Stimulated activated naive CD8-positive, alpha-beta T cell treated with anti-CD3 and anti-CD28 coated beads, Interleukin-15, Interleukin-2, amounts not matched to agents 100 ng/mL and 50 ng/mL, for 24 hours (primary cell): ENCODE results near the gene TAS2R16.

Source experiments
- H3K27ac Mint-ChIP-seq: one replicate; pipeline ENCODE4 v1.8.0; 2021; ENCODE audit warnings: mild to moderate bottlenecking, mixed read lengths
- H3K27me3 Mint-ChIP-seq: one replicate; pipeline ENCODE4 v1.8.0; 2021; ENCODE audit warnings: mixed read lengths
- H3K36me3 Mint-ChIP-seq: one replicate; pipeline ENCODE4 v1.8.0; 2021; ENCODE audit warnings: low read depth, mixed read lengths
- H3K4me1 Mint-ChIP-seq: one replicate; pipeline ENCODE4 v1.8.0; 2021; ENCODE audit warnings: low read depth, mixed read lengths
- H3K4me3 Mint-ChIP-seq: one replicate; pipeline ENCODE4 v1.8.0; 2021; ENCODE audit warnings: mild to moderate bottlenecking, mixed read lengths
- H3K9me3 Mint-ChIP-seq: one replicate; pipeline ENCODE4 v1.8.0; 2021; ENCODE audit warnings: mixed read lengths

Gene TAS2R16, protein sequence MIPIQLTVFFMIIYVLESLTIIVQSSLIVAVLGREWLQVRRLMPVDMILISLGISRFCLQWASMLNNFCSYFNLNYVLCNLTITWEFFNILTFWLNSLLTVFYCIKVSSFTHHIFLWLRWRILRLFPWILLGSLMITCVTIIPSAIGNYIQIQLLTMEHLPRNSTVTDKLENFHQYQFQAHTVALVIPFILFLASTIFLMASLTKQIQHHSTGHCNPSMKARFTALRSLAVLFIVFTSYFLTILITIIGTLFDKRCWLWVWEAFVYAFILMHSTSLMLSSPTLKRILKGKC

DNA sequence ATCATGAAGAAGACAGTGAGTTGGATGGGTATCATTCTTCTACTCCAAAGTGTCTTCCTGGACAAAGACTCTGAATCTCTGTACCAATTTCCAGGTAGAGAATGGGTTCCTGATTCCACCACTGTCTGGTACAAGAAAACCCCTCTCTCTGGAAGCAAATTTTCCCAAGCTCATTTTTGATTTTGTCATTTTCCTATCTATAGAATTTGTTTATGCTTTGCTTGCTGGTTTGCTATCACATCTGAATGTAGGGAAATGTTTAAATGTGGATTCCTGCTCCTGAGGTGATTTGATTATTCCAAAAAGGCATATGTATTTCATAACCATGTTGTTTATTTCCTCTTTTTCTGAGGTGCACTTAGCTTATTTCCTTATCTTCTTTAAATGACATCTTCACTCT is at the start of gene TAS2R16:
TAS2R16 (minus strand) TSS at position 101 of the 400 bp plus-strand sequence; CDS start at position 35, 66 bp downstream.
- no peaks in the 10 kb centered on the region for H3K9me3 Mint-ChIP-seq
- H3K4me3 Mint-ChIP-seq, result no peak within 1 kb of the TSS
- no peaks in the 10 kb centered on the region for H3K36me3 Mint-ChIP-seq
- no peaks in the 10 kb centered on the region for H3K4me1 Mint-ChIP-seq
- H3K27me3 Mint-ChIP-seq, result no peaks in the 10 kb centered on the region
- no peak within 1 kb of the TSS for H3K27ac Mint-ChIP-seq

DNA sequence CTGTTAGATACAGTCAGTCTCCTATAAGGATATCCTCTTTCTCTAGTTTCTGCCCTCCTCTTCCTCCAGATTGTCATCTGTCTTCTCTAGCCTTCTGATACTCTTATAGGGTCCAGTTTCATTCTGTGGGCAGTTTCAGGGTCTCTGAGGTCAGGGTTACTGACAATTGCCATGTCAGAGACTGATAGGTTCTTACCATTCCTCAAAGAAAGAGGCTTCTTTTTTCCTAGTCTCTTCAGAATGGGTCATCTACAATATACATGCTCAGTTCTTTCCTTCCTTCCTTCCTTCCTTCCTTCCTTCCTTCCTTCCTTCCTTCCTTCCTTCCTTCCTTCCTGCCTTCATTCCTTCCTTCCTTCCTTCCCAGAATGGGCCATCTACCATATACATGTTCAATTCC is 48.1 kb upstream of the TAS2R16 start:
- no peaks in the 10 kb centered on the region for H3K4me1 Mint-ChIP-seq
- H3K27ac Mint-ChIP-seq, result no peak overlapping the region
- no peaks in the 10 kb centered on the region for H3K36me3 Mint-ChIP-seq
- H3K27me3 Mint-ChIP-seq, result no peaks in the 10 kb centered on the region
- no peak overlapping the region for H3K4me3 Mint-ChIP-seq
- H3K9me3 Mint-ChIP-seq, result peaks cover 16% of the 10 kb centered on the region

DNA sequence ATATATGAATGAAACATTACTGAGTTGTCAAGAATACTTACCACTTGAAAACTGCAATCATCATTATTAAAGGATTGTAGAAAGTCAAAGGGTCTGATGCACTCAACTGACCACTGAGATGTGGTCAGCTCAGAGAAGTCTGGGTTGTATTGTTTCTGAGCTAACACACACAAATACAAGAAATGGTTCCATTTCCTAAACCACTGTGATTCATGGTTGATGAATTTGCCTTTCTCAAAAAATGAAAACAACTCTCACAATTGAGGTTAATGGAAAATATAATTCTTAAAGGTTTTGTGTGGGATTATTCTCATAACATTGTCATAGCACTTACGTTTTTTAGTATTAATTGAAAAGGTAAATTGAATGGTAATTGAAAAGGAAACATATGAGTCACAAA is 45.6 kb upstream of the TAS2R16 start:
- Mint-ChIP-seq H3K4me1 (no peaks in the 10 kb centered on the region), H3K27me3 (no peaks in the 10 kb centered on the region), H3K36me3 (no peaks in the 10 kb centered on the region), H3K9me3 (peaks cover 8% of the 10 kb centered on the region), H3K27ac (no peak overlapping the region), H3K4me3 (no peak overlapping the region)

DNA sequence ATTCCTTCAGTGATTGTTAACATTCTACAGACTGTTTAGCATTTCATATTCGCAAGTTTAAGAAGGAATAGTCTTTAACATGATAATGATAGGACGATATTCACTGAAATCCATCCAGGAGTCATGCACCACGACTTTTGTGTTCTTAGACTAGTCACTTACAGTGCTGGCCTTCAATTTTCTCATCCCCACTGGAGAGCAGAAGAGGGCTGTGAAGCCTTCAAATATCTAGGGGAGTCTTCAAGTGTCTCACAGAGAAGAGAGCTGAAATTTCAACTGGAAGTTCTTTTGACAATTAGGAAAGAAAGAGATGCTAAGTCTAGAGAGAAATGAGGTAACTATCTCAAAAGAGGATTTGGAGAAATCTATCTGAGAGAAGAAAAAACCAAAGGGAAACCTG is 43.8 kb upstream of the TAS2R16 start:
- no peak overlapping the region for H3K4me3 Mint-ChIP-seq
- H3K27ac Mint-ChIP-seq, result no peak overlapping the region
- no peaks in the 10 kb centered on the region for H3K4me1 Mint-ChIP-seq
- H3K9me3 Mint-ChIP-seq, result peaks cover 6% of the 10 kb centered on the region
- H3K27me3 Mint-ChIP-seq, result no peaks in the 10 kb centered on the region
- H3K36me3 Mint-ChIP-seq, result no peaks in the 10 kb centered on the region

DNA sequence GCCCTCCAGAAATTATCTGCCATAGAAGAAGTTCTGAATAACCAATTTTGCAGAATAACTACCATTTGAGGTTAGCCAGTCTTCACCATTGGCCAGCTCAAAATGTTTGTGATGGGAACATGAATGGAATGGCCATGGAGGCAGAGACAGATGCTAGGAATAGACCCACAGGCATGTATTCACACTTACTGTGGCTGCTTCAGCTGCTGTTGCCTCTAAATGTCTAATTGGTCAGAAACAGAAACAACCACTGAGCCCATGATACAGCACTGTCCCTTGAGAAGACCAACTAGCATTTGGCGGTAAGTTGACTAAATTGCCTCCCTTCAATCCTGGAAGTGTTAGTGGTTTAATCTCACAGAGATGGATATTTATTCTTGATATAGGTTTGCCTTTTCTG is 38.6 kb upstream of the TAS2R16 start:
- H3K27ac Mint-ChIP-seq, result no peak overlapping the region
- H3K36me3 Mint-ChIP-seq, result no peaks in the 10 kb centered on the region
- H3K4me3 Mint-ChIP-seq, result no peak overlapping the region
- H3K27me3 Mint-ChIP-seq, result no peaks in the 10 kb centered on the region
- no peaks in the 10 kb centered on the region for H3K4me1 Mint-ChIP-seq
- H3K9me3 Mint-ChIP-seq, result peaks cover 18% of the 10 kb centered on the region

DNA sequence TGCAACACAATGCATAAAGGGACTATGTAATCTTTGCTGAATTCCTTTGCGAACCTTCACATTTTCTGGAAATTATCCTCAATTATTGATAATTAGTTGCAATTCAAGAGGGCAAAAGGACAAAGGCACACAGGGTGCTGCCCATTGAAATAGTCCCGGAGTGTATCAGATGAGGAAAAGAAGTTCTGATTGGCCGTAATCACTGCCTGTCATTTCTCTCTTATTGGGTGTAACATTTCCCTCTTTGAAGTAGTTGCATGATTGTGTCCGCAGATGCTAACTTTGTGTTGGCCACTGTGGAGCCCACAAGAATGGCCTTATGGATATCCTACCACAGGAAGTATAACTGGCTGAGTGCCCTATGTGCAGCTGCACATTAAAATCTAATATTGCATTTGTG is 35.1 kb upstream of the TAS2R16 start:
- Mint-ChIP-seq H3K27me3 (no peaks in the 10 kb centered on the region), H3K36me3 (no peaks in the 10 kb centered on the region), H3K4me3 (no peak overlapping the region), H3K4me1 (no peaks in the 10 kb centered on the region), H3K27ac (no peak overlapping the region), H3K9me3 (peaks cover 20% of the 10 kb centered on the region)

DNA sequence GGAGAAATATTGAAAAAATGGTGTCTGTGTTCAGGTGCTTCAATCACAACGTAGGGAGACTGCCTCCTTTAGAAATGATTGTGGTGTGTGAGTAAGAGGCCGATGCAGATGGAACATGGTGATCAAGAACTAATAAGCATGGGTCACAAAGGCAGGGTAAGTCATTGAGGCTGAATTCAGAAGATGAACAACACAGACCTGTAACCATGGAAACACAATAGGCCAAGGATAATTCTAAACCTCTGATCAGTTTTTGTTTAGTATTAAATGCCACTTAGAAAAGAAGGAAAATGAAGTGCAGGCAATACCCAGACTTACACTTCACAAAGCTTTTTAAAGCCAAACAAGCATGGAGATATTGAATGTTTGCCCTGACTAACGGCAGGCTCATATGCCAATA is 32.8 kb upstream of the TAS2R16 start:
- Mint-ChIP-seq H3K9me3 (peaks cover 15% of the 10 kb centered on the region), H3K4me1 (no peaks in the 10 kb centered on the region), H3K4me3 (no peak overlapping the region), H3K27me3 (no peaks in the 10 kb centered on the region), H3K36me3 (no peaks in the 10 kb centered on the region), H3K27ac (no peak overlapping the region)

DNA sequence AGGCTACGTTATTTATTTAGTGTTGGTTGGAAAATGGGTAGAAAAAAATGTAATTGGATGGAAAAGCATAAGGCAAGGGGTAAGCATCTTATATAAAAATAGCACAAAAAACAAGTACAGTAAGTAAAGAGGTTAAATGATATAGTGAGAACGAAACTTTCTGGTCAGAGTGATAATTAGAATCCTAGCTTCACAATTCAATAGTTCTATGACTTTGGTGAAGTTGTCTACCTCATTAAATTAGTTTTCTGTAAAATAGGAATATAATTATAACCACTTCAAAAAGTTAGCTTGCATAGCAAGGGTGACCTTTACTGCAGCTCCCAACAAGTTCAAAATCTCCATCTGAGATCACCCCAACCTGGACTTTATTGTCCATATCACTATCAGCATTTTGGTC is 30.8 kb upstream of the TAS2R16 start:
- no peak overlapping the region for H3K4me3 Mint-ChIP-seq
- H3K9me3 Mint-ChIP-seq, result peaks cover 21% of the 10 kb centered on the region
- H3K27me3 Mint-ChIP-seq, result no peaks in the 10 kb centered on the region
- H3K4me1 Mint-ChIP-seq, result no peaks in the 10 kb centered on the region
- H3K36me3 Mint-ChIP-seq, result no peaks in the 10 kb centered on the region
- no peak overlapping the region for H3K27ac Mint-ChIP-seq

DNA sequence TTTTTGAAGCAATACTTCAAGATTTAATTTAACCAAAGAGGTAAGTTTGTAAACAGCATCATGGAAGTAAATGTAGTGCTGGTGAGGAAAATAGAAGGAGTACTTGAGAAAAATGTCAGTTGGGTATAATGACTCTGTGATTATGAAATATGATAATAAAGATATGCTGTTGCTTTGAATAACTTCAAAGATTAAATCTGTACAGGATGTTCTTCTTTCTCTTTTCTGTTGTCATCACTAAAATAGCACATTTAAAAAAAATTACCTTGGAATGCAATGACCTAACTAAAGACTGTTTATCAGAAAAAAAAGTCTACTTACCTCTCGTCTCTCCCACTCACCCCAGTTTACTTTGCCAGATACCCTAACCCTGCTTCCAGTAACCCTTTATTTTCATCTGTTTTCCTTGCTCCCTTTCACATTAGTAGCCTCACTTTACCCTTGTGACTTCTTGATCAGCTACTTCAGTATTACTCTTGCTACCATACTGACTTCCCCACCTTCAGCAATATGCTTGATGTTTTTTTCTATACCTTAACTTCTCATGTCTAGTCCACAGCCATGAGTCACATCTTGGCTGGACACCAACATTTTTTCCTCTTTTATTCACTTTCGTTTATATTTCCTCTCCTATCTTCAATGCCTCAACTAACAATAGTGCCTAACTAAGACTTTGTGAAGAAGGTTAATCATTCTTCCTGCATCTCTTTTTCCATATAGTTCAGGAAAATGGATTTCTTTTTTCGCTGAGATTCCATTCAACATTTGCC is 29.7 kb upstream of the TAS2R16 start:
- H3K27me3 Mint-ChIP-seq, result no peaks in the 10 kb centered on the region
- peaks cover 22% of the 10 kb centered on the region for H3K9me3 Mint-ChIP-seq
- H3K4me3 Mint-ChIP-seq, result no peak overlapping the region
- no peaks in the 10 kb centered on the region for H3K36me3 Mint-ChIP-seq
- no peak overlapping the region for H3K27ac Mint-ChIP-seq
- H3K4me1 Mint-ChIP-seq, result no peaks in the 10 kb centered on the region

DNA sequence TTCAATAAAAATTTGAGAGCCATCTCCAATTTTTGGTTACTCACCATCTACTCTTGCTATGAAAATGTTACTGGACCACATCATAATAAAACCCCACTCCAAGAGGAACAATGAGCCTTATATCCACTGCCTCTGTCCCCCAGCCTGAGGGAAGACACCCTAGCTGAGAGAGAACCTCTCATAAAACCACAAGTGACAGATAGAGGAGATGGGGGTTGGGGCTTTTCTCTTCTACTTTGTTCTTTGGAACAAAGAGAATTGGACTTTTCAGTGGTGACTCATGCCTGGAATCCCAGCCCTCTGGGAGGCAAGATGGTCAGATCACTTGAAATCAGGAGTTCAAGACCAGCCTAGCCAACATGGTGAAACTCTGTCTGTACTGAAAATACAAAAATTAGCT is 27.6 kb upstream of the TAS2R16 start:
- H3K4me3 Mint-ChIP-seq, result no peak overlapping the region
- H3K4me1 Mint-ChIP-seq, result no peaks in the 10 kb centered on the region
- peaks cover 21% of the 10 kb centered on the region for H3K9me3 Mint-ChIP-seq
- no peak overlapping the region for H3K27ac Mint-ChIP-seq
- H3K36me3 Mint-ChIP-seq, result no peaks in the 10 kb centered on the region
- H3K27me3 Mint-ChIP-seq, result no peaks in the 10 kb centered on the region

DNA sequence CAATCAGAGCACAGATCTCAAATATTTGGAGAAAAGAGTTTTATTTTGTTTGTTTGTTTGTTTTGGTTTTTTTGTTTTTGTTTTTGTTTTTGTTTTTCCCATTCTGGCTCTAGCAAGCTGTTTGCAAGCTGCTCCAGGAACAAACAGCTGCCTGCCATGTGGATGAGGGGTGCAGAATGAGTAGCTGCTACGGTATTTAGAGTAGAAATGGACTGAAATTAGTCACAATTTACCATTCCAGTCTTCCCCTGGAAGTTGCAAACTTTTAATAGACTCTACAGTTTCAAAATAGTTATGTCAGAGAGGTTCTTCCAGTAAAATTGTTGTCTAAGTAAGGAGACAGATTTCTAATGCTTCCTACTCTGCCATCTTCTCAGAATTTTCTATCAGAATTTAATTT is 27.1 kb upstream of the TAS2R16 start:
- Mint-ChIP-seq H3K36me3 (no peaks in the 10 kb centered on the region), H3K27me3 (no peaks in the 10 kb centered on the region), H3K9me3 (peaks cover 18% of the 10 kb centered on the region), H3K27ac (no peak overlapping the region), H3K4me3 (no peak overlapping the region), H3K4me1 (no peaks in the 10 kb centered on the region)

DNA sequence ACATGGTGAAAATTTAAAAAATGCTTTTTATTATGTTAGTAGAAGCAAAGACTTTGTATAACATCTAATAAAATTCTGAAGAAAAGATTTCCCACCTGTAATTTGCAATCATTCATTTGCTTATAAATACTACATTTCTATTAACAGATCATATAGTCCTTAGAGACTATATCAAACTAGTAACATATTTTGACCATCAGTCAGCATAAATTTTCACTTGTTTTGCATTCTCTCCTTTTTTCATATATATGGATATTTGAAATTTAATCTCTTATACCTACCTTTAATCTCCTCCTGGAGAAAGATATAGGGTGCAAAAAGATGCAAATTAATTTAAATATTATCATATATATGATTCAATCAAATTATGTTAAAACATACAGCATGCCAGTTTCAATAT is 16.9 kb upstream of the TAS2R16 start:
- no peaks in the 10 kb centered on the region for H3K27me3 Mint-ChIP-seq
- no peaks in the 10 kb centered on the region for H3K4me1 Mint-ChIP-seq
- H3K9me3 Mint-ChIP-seq, result peaks cover 21% of the 10 kb centered on the region
- H3K27ac Mint-ChIP-seq, result no peak overlapping the region
- H3K4me3 Mint-ChIP-seq, result no peak overlapping the region
- no peaks in the 10 kb centered on the region for H3K36me3 Mint-ChIP-seq

DNA sequence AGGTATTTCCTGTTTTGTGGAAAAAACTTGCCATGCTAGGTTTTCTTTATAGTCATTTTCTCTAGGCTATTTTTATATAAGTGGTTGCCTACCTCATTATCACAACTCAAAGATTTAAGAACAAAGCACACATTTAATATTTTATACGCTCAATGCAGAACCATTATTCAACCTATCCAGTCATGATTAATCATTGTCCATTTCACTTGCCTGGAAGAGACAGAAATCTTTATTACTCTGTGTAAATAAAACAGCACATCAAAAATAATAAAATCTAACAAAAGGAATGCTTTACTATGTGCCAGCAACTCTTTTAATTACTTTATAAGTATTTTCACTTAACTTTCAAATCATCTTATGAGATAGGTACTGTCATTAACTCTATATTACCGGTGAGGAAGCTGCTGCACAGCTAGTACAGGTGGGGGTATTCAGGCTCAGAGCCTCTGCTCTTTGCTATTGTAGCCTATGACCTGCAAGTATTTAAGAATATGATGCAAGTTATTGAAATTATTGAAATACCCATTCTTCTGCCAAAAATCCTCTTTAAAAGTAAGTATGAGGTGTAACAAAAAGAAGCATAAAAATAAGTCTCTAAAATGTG is 16.4 kb upstream of the TAS2R16 start:
- no peak overlapping the region for H3K27ac Mint-ChIP-seq
- H3K36me3 Mint-ChIP-seq, result no peaks in the 10 kb centered on the region
- H3K4me1 Mint-ChIP-seq, result no peaks in the 10 kb centered on the region
- H3K9me3 Mint-ChIP-seq, result peaks cover 21% of the 10 kb centered on the region
- H3K4me3 Mint-ChIP-seq, result no peak overlapping the region
- H3K27me3 Mint-ChIP-seq, result no peaks in the 10 kb centered on the region

DNA sequence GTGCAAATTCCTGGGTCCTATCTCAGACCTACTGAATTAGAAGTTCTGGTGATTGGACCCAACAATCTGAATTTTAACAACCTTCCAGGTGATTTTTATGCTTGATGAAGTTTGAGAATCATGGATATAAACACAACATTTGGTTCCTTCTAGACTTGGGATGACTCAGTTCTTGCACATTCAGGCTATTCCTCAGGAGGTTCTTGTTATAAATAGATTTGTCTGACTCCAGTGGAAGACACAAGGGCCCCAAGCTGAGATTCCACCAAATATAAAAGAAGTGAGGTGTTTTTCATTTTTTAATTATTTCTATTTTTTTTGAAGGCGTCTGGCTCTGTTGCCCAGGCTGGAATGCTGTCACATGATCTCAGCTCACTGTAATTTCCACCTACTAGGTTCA is 9.4 kb upstream of the TAS2R16 start:
- H3K27me3 Mint-ChIP-seq, result no peaks in the 10 kb centered on the region
- no peaks in the 10 kb centered on the region for H3K4me1 Mint-ChIP-seq
- no peaks in the 10 kb centered on the region for H3K36me3 Mint-ChIP-seq
- H3K27ac Mint-ChIP-seq, result no peak overlapping the region
- H3K9me3 Mint-ChIP-seq, result peaks cover 5% of the 10 kb centered on the region
- H3K4me3 Mint-ChIP-seq, result no peak overlapping the region

DNA sequence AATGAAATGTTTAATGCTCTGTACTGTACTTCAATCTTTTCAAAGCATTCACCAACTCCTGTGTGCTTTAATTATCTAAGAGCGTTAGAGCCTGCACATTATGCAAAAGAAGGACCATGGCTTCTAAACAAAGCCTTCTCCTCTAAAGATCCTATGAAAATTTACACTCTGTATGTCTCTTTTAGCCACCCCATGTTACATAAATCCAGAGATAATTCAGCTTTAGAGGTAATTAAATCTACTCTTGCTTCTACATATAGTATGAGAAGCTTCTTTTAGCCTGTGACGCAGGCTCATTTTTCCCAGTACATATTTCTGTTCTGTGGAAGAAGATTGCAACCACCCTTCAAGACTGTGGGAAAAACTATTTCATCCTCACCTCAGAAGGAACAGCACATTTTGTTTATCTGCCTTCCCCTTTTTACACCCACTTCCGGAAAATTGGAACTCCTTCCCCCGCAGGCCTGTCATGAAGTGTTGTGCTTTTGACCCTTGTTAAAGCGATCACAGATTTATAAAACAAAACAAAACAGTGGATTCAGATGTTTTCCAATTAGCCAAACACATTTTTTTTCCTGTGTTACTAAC is 8.1 kb upstream of the TAS2R16 start:
- Mint-ChIP-seq H3K27me3 (no peaks in the 10 kb centered on the region), H3K9me3 (peaks cover 2% of the 10 kb centered on the region), H3K4me1 (no peaks in the 10 kb centered on the region), H3K36me3 (no peaks in the 10 kb centered on the region), H3K27ac (no peak overlapping the region), H3K4me3 (no peak overlapping the region)
